GM21381 (cell line): Measurements from ENCODE around the gene WDR6.

Source experiments
- ATAC-seq: cut with Tn5 transposase; IDR thresholded peaks from one replicate; pipeline ENCODE4 v1.9.1; 2021; ENCODE audit warnings: mild to moderate bottlenecking, moderate library complexity; ENCODE audit not compliant: unreplicated experiment

Gene WDR6

GRCh38 chr3:49013738-49014660 is 6.8 kb downstream of the WDR6 start:
- ATAC-seq: no peak

- ATAC-seq: no peak
Observed at GRCh38 chr3:49015072-49015471, 7.9 kb downstream of the WDR6 start.

- ATAC-seq: no peak
Observed at GRCh38 chr3:49015765-49016164, 8.6 kb downstream of the WDR6 start.

GRCh38 chr3:49016414-49017228 is 9.4 kb downstream of the WDR6 start:
- no peak for ATAC-seq

GRCh38 chr3:49017229-49017970 is 10.2 kb downstream of the WDR6 start:
- ATAC-seq: no peak

GRCh38 chr3:49017971-49018706 is 10.9 kb downstream of the WDR6 start, which contains the start of gene DALRD3:
TSS of gene DALRD3 (minus strand) at chr3:49018580. CDS start at chr3:49018564, 16 bp downstream.
- ATAC-seq: no peak

- ATAC-seq: no peak
Observed at GRCh38 chr3:49018707-49019006, 11.5 kb downstream of the WDR6 start.

- no peak for ATAC-seq
Observed at GRCh38 chr3:49019941-49020329, 12.7 kb downstream of the WDR6 start.

GRCh38 chr3:49020330-49021212 is 13.4 kb downstream of the WDR6 start:
- ATAC-seq: peak; percentile 2

GRCh38 chr3:49021213-49021812 is 14.1 kb downstream of the WDR6 start:
- peak; percentile 45 for ATAC-seq

GRCh38 chr3:49021813-49022687 is 14.9 kb downstream of the WDR6 start, which contains the start of gene NDUFAF3:
TSS of gene NDUFAF3 (plus strand) at chr3:49022121. CDS start at chr3:49022145, 24 bp downstream.
- peak; percentile 57 for ATAC-seq

- no peak for ATAC-seq
Observed at GRCh38 chr3:49022688-49023171, 15.5 kb downstream of the WDR6 start.

GRCh38 chr3:49023775-49024174 is 16.6 kb downstream of the WDR6 start:
- no peak for ATAC-seq

GRCh38 chr3:49024449-49024848 is 17.3 kb downstream of the WDR6 start:
- ATAC-seq: no peak

- ATAC-seq: no peak
Observed at GRCh38 chr3:49025005-49025792, 18.0 kb downstream of the WDR6 start.

- ATAC-seq: no peak
Observed at GRCh38 chr3:49025793-49026520, 18.8 kb downstream of the WDR6 start.
